ENCODE measurements around the gene SPOUT1. TPM values are rescaled to one million over a fixed set of nuclear protein-coding genes. Genes with fewer than 3 reads are reported as not detected.
"Not testable (repeated sequence)": the region's sequence is repeated elsewhere in the genome, so short reads cannot be mapped to it uniquely, and the experiment has no call there.

Gene SPOUT1
- total RNA-seq, 2 experiments from 2014 or later: 85.9 to 91.2 TPM

GRCh38 chr9:128785427-128785826, 44.2 kb downstream of the SPOUT1 start:
- ATAC-seq (no peak), DNase-seq (no peak)
- Mint-ChIP-seq H3K9me3 (no peaks in the 10 kb centered on the region), H3K36me3 (ENCODE audit: low read depth) (peaks cover under 1% of the 10 kb centered on the region), H3K4me3 (peak overlapping the region; percentile 12), H3K27ac (peak overlapping the region; percentile 15), H3K4me1 (ENCODE audit: low read depth) (peaks cover 25% of the 10 kb centered on the region), H3K27me3 (no peaks in the 10 kb centered on the region)
- ChIA-PET POLR2A (no interaction called here), CTCF (interaction anchor here (0.6 to 1.4 kb wide), 2 partner anchors 33 to 137 kb away, joined by 3 to 4 read pairs; partner anchors contain the start of gene ENDOG)
- TF ChIP-seq CTCF (IDR thresholded peaks at IDR 0.05): no peak
- intact Hi-C loops (cut with micrococcal nuclease): no loop called here

- intact Hi-C loops (cut with micrococcal nuclease): no loop called here
- DNase-seq: no peak
- peaks cover 13% of the 10 kb centered on the region for H3K4me1 Mint-ChIP-seq (ENCODE audit: low read depth)
- ATAC-seq: no peak
- no peaks in the 10 kb centered on the region for H3K36me3 Mint-ChIP-seq (ENCODE audit: low read depth)
- no peak overlapping the region for H3K27ac Mint-ChIP-seq
- H3K9me3 Mint-ChIP-seq: no peaks in the 10 kb centered on the region
- TF ChIP-seq CTCF (IDR thresholded peaks at IDR 0.05): no peak
- POLR2A ChIA-PET: interaction anchor here (2.9 kb wide), 1 partner anchor 9 kb away, joined by 11 read pairs; no protein-coding TSS in a partner anchor
- no peaks in the 10 kb centered on the region for H3K27me3 Mint-ChIP-seq
- CTCF ChIA-PET: interaction anchor here (2.0 kb wide), 1 partner anchor 36 kb away, joined by 11 read pairs; the partner anchor contains the start of gene ENDOG
- no peak overlapping the region for H3K4me3 Mint-ChIP-seq
These were observed 46.9 kb downstream of the SPOUT1 start for GRCh38 chr9:128782669-128783068.

- no peaks in the 10 kb centered on the region for H3K27me3 Mint-ChIP-seq
- no peak overlapping the region for H3K27ac Mint-ChIP-seq
- ChIA-PET POLR2A (interaction anchor here (2.9 kb wide), 1 partner anchor 8 kb away, joined by 11 read pairs; no protein-coding TSS in a partner anchor), CTCF (interaction anchor here (0.8 to 2.0 kb wide), 2 partner anchors 37 to 79 kb away, joined by 4 to 11 read pairs; partner anchors contain the start of genes ENDOG and PKN3)
- no peaks in the 10 kb centered on the region for H3K9me3 Mint-ChIP-seq
- intact Hi-C loops (cut with micrococcal nuclease): no loop called here
- no peak for TF ChIP-seq CTCF (IDR thresholded peaks at IDR 0.05)
- peaks cover 10% of the 10 kb centered on the region for H3K4me1 Mint-ChIP-seq (ENCODE audit: low read depth)
- DNase-seq (no peak), ATAC-seq (no peak)
- H3K4me3 Mint-ChIP-seq: no peak overlapping the region
- no peaks in the 10 kb centered on the region for H3K36me3 Mint-ChIP-seq (ENCODE audit: low read depth)
These were observed 48.2 kb downstream of the SPOUT1 start for GRCh38 chr9:128781187-128782070.

- H3K27ac Mint-ChIP-seq; ATAC-seq; H3K4me1 Mint-ChIP-seq (ENCODE audit: low read depth); H3K9me3 Mint-ChIP-seq; H3K36me3 Mint-ChIP-seq (ENCODE audit: low read depth); intact Hi-C loops (cut with micrococcal nuclease); DNase-seq; CTCF ChIA-PET; H3K27me3 Mint-ChIP-seq; POLR2A ChIA-PET; H3K4me3 Mint-ChIP-seq: not testable (repeated sequence)
These were observed 49.5 kb downstream of the SPOUT1 start for GRCh38 chr9:128780093-128780492.

GRCh38 chr9:128774804-128775203, 54.8 kb downstream of the SPOUT1 start:
- peaks cover 3% of the 10 kb centered on the region for H3K9me3 Mint-ChIP-seq
- intact Hi-C loops (cut with micrococcal nuclease): no loop called here
- no peak overlapping the region for H3K4me3 Mint-ChIP-seq
- ChIA-PET CTCF (no interaction called here), POLR2A (no interaction called here)
- no peaks in the 10 kb centered on the region for H3K27me3 Mint-ChIP-seq
- DNase-seq: no peak
- H3K27ac Mint-ChIP-seq: no peak overlapping the region
- H3K36me3 Mint-ChIP-seq (ENCODE audit: low read depth): no peaks in the 10 kb centered on the region
- ATAC-seq: no peak
- TF ChIP-seq CTCF (IDR thresholded peaks at IDR 0.05): no peak
- H3K4me1 Mint-ChIP-seq (ENCODE audit: low read depth): peaks cover 9% of the 10 kb centered on the region

Data from activated CD8-positive, alpha-beta T cell treated with anti-CD3 and anti-CD28 coated beads for 36 hours (primary cell).